Erythroblast (primary cell): ENCODE results near the gene SESN2.

Source experiments
- GATA1 ChIP-seq: IDR thresholded peaks from 2 replicates; pipeline ENCODE4 v1.6.1; 2011; ENCODE audit warnings: low read depth, mild to moderate bottlenecking, control low read depth, low read length, moderate library complexity
- POLR2A ChIP-seq: IDR thresholded peaks from 2 replicates; pipeline ENCODE4 v1.6.1; 2011; ENCODE audit warnings: mild to moderate bottlenecking, low read length

DNA sequence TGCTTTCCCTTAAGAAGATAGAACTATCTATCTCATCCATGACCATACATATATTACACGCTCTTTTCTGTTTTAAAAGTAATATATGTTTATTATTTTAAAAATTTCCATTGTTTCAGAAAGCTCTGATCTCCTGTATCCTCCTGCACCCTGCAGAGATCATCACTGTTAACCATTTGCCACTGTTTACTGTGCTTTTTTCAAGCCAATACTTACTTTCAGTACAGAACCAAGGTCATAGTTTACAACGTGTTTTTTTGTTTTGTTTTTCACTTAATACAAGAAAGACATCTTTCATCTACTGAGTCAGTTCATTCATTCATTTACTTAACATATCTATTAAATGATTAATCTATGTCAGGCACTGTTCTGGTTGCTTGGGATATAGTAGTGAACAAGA lies 10.2 kb downstream of the SESN2 start:
- no peak for TF ChIP-seq POLR2A
- no peak for TF ChIP-seq GATA1
